Measurements from ENCODE around the gene ITPRIPL2. TPM values are rescaled to one million over a fixed set of nuclear protein-coding genes. Genes with fewer than 3 reads are reported as not detected.

ITPRIPL2 gene
- total RNA-seq, 1 experiment from 2014 or later, result 67.9 TPM

GRCh38 chr16:19094542-19095365 lies 19.0 kb upstream of the ITPRIPL2 start:
- ChIA-PET POLR2A (interaction anchor here (0.9 to 2.6 kb wide), 11 partner anchors 8 to 305 kb away, joined by 3 to 17 read pairs (median 4); partner anchors contain the start of genes ITPRIPL2 and RPS15A), RAD21 (ENCODE audit: low non-redundant PET in 1 of 2, low total read pairs in 2 of 2, uncharacterized antibody in 2 of 2, unreplicated experiment in 2 of 2) (interaction anchor here (0.6 to 1.2 kb wide), 3 partner anchors 9 to 280 kb away, joined by 3 to 4 read pairs (median 4); no protein-coding TSS in a partner anchor), CTCF (interaction anchor here (0.6 to 3.4 kb wide), 10 partner anchors 8 to 408 kb away, joined by 3 to 14 read pairs (median 8); partner anchors contain the start of genes ARL6IP1 and ITPRIPL2)
- TSS peak; percentile 99 for BruUV-seq (replicated peaks)
- Histone ChIP-seq H3K36me3 (ENCODE audit: control insufficient read depth in 1 of 2, insufficient read depth in 2 of 2, low read length in 2 of 2) (0 out of 4 replicates have a peak, but pooled peaks cover 0 to 3% of the 10 kb centered on the region in 2 experiments), H3K4me3 (replicated peaks in 1 of 2; ENCODE audit: low read depth in 1 of 2, low read length in 2 of 2) (no peak overlapping the region), H4K20me1 (ENCODE audit: insufficient read depth) (no peaks in the 10 kb centered on the region), H3K9me2 (ENCODE audit: insufficient read depth) (no peaks in the 10 kb centered on the region), H3K4me1 (ENCODE audit: control insufficient read depth in 1 of 2, insufficient read depth in 2 of 2, low read length in 2 of 2) (peaks cover 24 to 42% of the 10 kb centered on the region in 2 experiments), H3K9me3 (ENCODE audit: control insufficient read depth in 1 of 2, insufficient read depth in 1 of 2, low read depth in 1 of 2, low read length in 2 of 2) (peaks cover 0 to 10% of the 10 kb centered on the region in 2 experiments; a peak in 3 of 4 replicates), H3K27ac (ENCODE audit: low read depth, low read length) (peak overlapping the region; percentile 78; the same call in 1 of the 2 replicates), H2AFZ (ENCODE audit: low read depth, low read length, poor library complexity, severe bottlenecking) (peak overlapping the region; percentile 9), H3K4me2 (ENCODE audit: low read length) (peak overlapping the region; percentile 42), H3K27me3 (ENCODE audit: insufficient read depth, low read length) (no peaks in the 10 kb centered on the region), H3K79me2 (ENCODE audit: insufficient read depth, low read length) (no peaks in the 10 kb centered on the region), H3K9ac (ENCODE audit: low read length) (0 out of 2 replicates have a peak overlapping the region, but pooled peaks have one; percentile 9)
- intact Hi-C loops (cut with micrococcal nuclease), result loop anchor here (2.0 kb wide), 1 partner anchor 20 kb away; no protein-coding TSS in a partner anchor
- peak; percentile 56 for DNase-seq (ENCODE audit: low read depth, low spot score)
- no peak for TF ChIP-seq REST (IDR thresholded peaks at IDR 0.05; ENCODE audit: low read depth)
- no peak for TF ChIP-seq SIN3A (IDR thresholded peaks at IDR 0.05; ENCODE audit: low read depth)
- TF ChIP-seq CTCF (IDR thresholded peaks at IDR 0.05 in 2 of 3, conservative IDR thresholded peaks at IDR 0.05 in 1 of 3; ENCODE audit: borderline replicate concordance in 1 of 3, insufficient read depth in 1 of 3, low read depth in 2 of 3, low read length in 2 of 3), result peak in 2 of 3 experiments; percentile 8 to 33; a peak in 2 of 6 replicates
- peak; percentile 63 for TF ChIP-seq MAX (IDR thresholded peaks at IDR 0.05)
- peak; percentile 76 for ATAC-seq

Data from HCT116 (cell line).